Mesenchymal stem cell (in vitro differentiated cells and primary cell): ENCODE data around the gene CAMK1D.

Experiments used
- DNase-seq: peaks from one replicate; pipeline ENCODE4 v3.0.0-alpha.2; 2013
- H2AFZ ChIP-seq: one replicate; pipeline ENCODE4 v1.6.1; 2013; ENCODE audit warnings: low read depth, mild to moderate bottlenecking, control low read depth, inconsistent platforms, low read length, moderate library complexity
- H2AK5ac ChIP-seq: 2 replicates; pipeline ENCODE4 v1.6.1; 2013; ENCODE audit warnings: low read length, moderate library complexity, mild to moderate bottlenecking, inconsistent platforms; ENCODE audit not compliant: severe bottlenecking
- H2BK120ac ChIP-seq: one replicate; pipeline ENCODE4 v1.6.1; 2013; ENCODE audit warnings: low read depth, mild to moderate bottlenecking, inconsistent platforms, low read length, moderate library complexity
- H2BK12ac ChIP-seq, 2 experiments: one replicate each; pipeline ENCODE4 v1.6.1; 2013; ENCODE audit warnings: inconsistent platforms in 2 of 2, low read length in 2 of 2, mild to moderate bottlenecking in 2 of 2, moderate library complexity in 2 of 2, control low read depth in 1 of 2
- H2BK15ac ChIP-seq: one replicate; pipeline ENCODE4 v1.6.1; 2013; ENCODE audit warnings: mild to moderate bottlenecking, low read depth, inconsistent platforms; ENCODE audit not compliant: poor library complexity, severe bottlenecking
- H2BK5ac ChIP-seq: 2 replicates; pipeline ENCODE4 v1.6.1; 2013; ENCODE audit warnings: low read depth, mild to moderate bottlenecking, low read length, control low read depth, inconsistent platforms; ENCODE audit not compliant: poor library complexity, severe bottlenecking
- H3K14ac ChIP-seq, 2 experiments: one replicate each; pipeline ENCODE4 v1.6.1; 2013; ENCODE audit warnings: inconsistent platforms in 2 of 2, low read length in 2 of 2, control low read depth in 1 of 2, mild to moderate bottlenecking in 1 of 2, moderate library complexity in 1 of 2
- H3K18ac ChIP-seq, 2 experiments: one replicate each; pipeline ENCODE4 v1.6.1; 2013; ENCODE audit warnings: inconsistent platforms in 2 of 2, low read length in 2 of 2, control low read depth in 1 of 2, low read depth in 1 of 2, mild to moderate bottlenecking in 1 of 2
- H3K23ac ChIP-seq, 2 experiments: one replicate each; pipeline ENCODE4 v1.6.1; 2013; ENCODE audit warnings: inconsistent platforms in 2 of 2, low read length in 2 of 2, mild to moderate bottlenecking in 2 of 2, moderate library complexity in 2 of 2, control low read depth in 1 of 2
- H3K27ac ChIP-seq: 2 replicates; pipeline ENCODE4 v1.5.1; 2013; ENCODE audit warnings: mild to moderate bottlenecking, moderate library complexity, low read length, control low read depth, inconsistent platforms; ENCODE audit not compliant: poor library complexity, severe bottlenecking
- H3K27me3 ChIP-seq, 2 experiments: 2 replicates each; pipeline versions ENCODE4 v1.6.1 to v1.7.0; 2013; ENCODE audit warnings: low read length in 2 of 2, mild to moderate bottlenecking in 2 of 2, moderate library complexity in 2 of 2, control low read depth in 1 of 2, inconsistent platforms in 1 of 2; ENCODE audit not compliant: control insufficient read depth in 1 of 2, insufficient read depth in 1 of 2
- H3K36me3 ChIP-seq, 2 experiments: 2 replicates each; pipeline versions ENCODE4 v1.6.1 to v1.7.0; 2013; ENCODE audit warnings: low read length in 2 of 2, control low read depth in 1 of 2, inconsistent platforms in 1 of 2, low read depth in 1 of 2, mild to moderate bottlenecking in 1 of 2; ENCODE audit not compliant: insufficient read depth in 2 of 2, control insufficient read depth in 1 of 2
- H3K4ac ChIP-seq, 2 experiments: one replicate each; pipeline ENCODE4 v1.6.1; 2013; ENCODE audit warnings: inconsistent platforms in 2 of 2, low read length in 2 of 2, mild to moderate bottlenecking in 2 of 2, moderate library complexity in 2 of 2, control low read depth in 1 of 2, low read depth in 1 of 2
- H3K4me1 ChIP-seq: 2 replicates; pipeline ENCODE4 v1.6.1; 2013; ENCODE audit warnings: low read depth, low read length, control low read depth; ENCODE audit not compliant: control insufficient read depth, insufficient read depth
- H3K4me2 ChIP-seq: 2 replicates; pipeline ENCODE4 v1.6.1; 2013; ENCODE audit warnings: low read length, mild to moderate bottlenecking, inconsistent platforms; ENCODE audit not compliant: poor library complexity, severe bottlenecking
- H3K4me3 ChIP-seq, 2 experiments: 2 replicates each; pipeline versions ENCODE4 v1.5.1 to v1.7.0; 2013; ENCODE audit warnings: low read length in 2 of 2, mild to moderate bottlenecking in 2 of 2, control low read depth in 1 of 2, low read depth in 1 of 2; ENCODE audit not compliant: insufficient read depth in 1 of 2
- H3K79me1 ChIP-seq: replicated peaks from 2 replicates; pipeline ENCODE4 v1.6.1; 2013; ENCODE audit warnings: mild to moderate bottlenecking, control low read depth, low read length, inconsistent platforms; ENCODE audit not compliant: poor library complexity, severe bottlenecking
- H3K9ac ChIP-seq: 2 replicates; pipeline ENCODE4 v1.7.0; 2013; ENCODE audit warnings: mild to moderate bottlenecking, low read length, moderate library complexity
- H3K9me3 ChIP-seq: 2 replicates; pipeline ENCODE4 v1.7.0; 2013; ENCODE audit warnings: mild to moderate bottlenecking, low read length; ENCODE audit not compliant: control insufficient read depth
- H4K8ac ChIP-seq: one replicate; pipeline ENCODE4 v1.6.1; 2013; ENCODE audit warnings: inconsistent platforms, mild to moderate bottlenecking, low read length, moderate library complexity
- H4K91ac ChIP-seq: one replicate; pipeline ENCODE4 v1.6.1; 2013; ENCODE audit warnings: mild to moderate bottlenecking, low read length, inconsistent platforms
- WGBS: methylation state at CpG from one replicate; pipeline ENCODE4 v1.1.7; 2013; ENCODE audit warnings: mixed read lengths; 5-methylcytosine and 5-hydroxymethylcytosine counted together

Gene CAMK1D

GRCh38 chr10:12665501-12665900, 316.2 kb downstream of the CAMK1D start:
- no peak overlapping the region for H4K8ac ChIP-seq
- H3K4me3 ChIP-seq, result no peak overlapping the region
- H3K36me3 ChIP-seq, result peaks cover 4 to 8% of the 10 kb centered on the region in 2 experiments
- H2AFZ ChIP-seq, result no peak overlapping the region
- peaks cover 4% of the 10 kb centered on the region for H3K9me3 ChIP-seq
- no peak overlapping the region for H3K27ac ChIP-seq
- H3K4me2 ChIP-seq, result no peak overlapping the region
- H3K4me1 ChIP-seq, result no peaks in the 10 kb centered on the region
- no peak overlapping the region for H2BK5ac ChIP-seq
- no peak overlapping the region for H3K18ac ChIP-seq
- no peak for DNase-seq
- H3K23ac ChIP-seq, result no peak overlapping the region
- H3K14ac ChIP-seq, result no peak overlapping the region
- H3K9ac ChIP-seq, result no peak overlapping the region
- no peak overlapping the region for H2BK12ac ChIP-seq
- H2AK5ac ChIP-seq, result no peak overlapping the region
- H2BK120ac ChIP-seq, result no peak overlapping the region
- no peak overlapping the region for H4K91ac ChIP-seq
- no peak overlapping the region for H3K4ac ChIP-seq
- 78% methylated on average over 7 of the region's 7 CpGs for WGBS
- peaks cover 18% of the 10 kb centered on the region for H3K79me1 ChIP-seq
- H3K27me3 ChIP-seq, result no peaks in the 10 kb centered on the region
- no peak overlapping the region for H2BK15ac ChIP-seq

GRCh38 chr10:12667052-12667451, 317.7 kb downstream of the CAMK1D start:
- DNase-seq, result no peak
- H2AFZ ChIP-seq, result no peak overlapping the region
- peaks cover 16% of the 10 kb centered on the region for H3K79me1 ChIP-seq
- 71% methylated on average over 1 of the region's 3 CpGs for WGBS
- no peak overlapping the region for H2BK5ac ChIP-seq
- H2AK5ac ChIP-seq, result no peak overlapping the region
- H3K27ac ChIP-seq, result no peak overlapping the region
- H3K14ac ChIP-seq, result no peak overlapping the region
- H2BK120ac ChIP-seq, result no peak overlapping the region
- peaks cover 4 to 8% of the 10 kb centered on the region in 2 experiments for H3K36me3 ChIP-seq
- no peak overlapping the region for H3K23ac ChIP-seq
- no peak overlapping the region for H2BK15ac ChIP-seq
- no peak overlapping the region for H3K4me3 ChIP-seq
- H3K4me2 ChIP-seq, result no peak overlapping the region
- H4K8ac ChIP-seq, result no peak overlapping the region
- no peaks in the 10 kb centered on the region for H3K27me3 ChIP-seq
- peaks cover 4% of the 10 kb centered on the region for H3K9me3 ChIP-seq
- H2BK12ac ChIP-seq, result no peak overlapping the region
- H4K91ac ChIP-seq, result no peak overlapping the region
- no peaks in the 10 kb centered on the region for H3K4me1 ChIP-seq
- H3K4ac ChIP-seq, result no peak overlapping the region
- no peak overlapping the region for H3K9ac ChIP-seq
- H3K18ac ChIP-seq, result no peak overlapping the region

GRCh38 chr10:12668634-12669033, 319.3 kb downstream of the CAMK1D start:
- Histone ChIP-seq H3K27ac (no peak overlapping the region), H3K4me3 (no peak overlapping the region), H2BK120ac (no peak overlapping the region), H3K36me3 (peaks cover 4 to 8% of the 10 kb centered on the region in 2 experiments), H3K27me3 (no peaks in the 10 kb centered on the region), H4K91ac (no peak overlapping the region), H4K8ac (no peak overlapping the region), H3K4me2 (no peak overlapping the region), H2BK5ac (no peak overlapping the region), H3K4me1 (no peaks in the 10 kb centered on the region), H3K9ac (no peak overlapping the region), H2AK5ac (no peak overlapping the region), H3K9me3 (peaks cover 4% of the 10 kb centered on the region), H3K14ac (no peak overlapping the region), H2AFZ (no peak overlapping the region), H3K79me1 (peaks cover 17% of the 10 kb centered on the region), H2BK15ac (no peak overlapping the region), H3K4ac (no peak overlapping the region), H3K18ac (no peak overlapping the region), H2BK12ac (no peak overlapping the region), H3K23ac (no peak overlapping the region)
- no peak for DNase-seq
- 93% methylated on average over 6 of the region's 6 CpGs for WGBS

GRCh38 chr10:12670004-12670403, 320.7 kb downstream of the CAMK1D start:
- DNase-seq, result no peak
- no peaks in the 10 kb centered on the region for H3K4me1 ChIP-seq

More at GRCh38 chr10:12670004-12670403, 320.7 kb downstream of the CAMK1D start:
- Histone ChIP-seq H3K4me3 (no peak overlapping the region), H2BK12ac (no peak overlapping the region), H3K4me2 (no peak overlapping the region), H2BK120ac (no peak overlapping the region), H2BK15ac (no peak overlapping the region), H3K18ac (no peak overlapping the region), H3K4ac (no peak overlapping the region), H3K27ac (no peak overlapping the region), H3K9me3 (peaks cover 4% of the 10 kb centered on the region), H4K91ac (no peak overlapping the region), H3K14ac (no peak overlapping the region), H2AFZ (no peak overlapping the region), H2BK5ac (no peak overlapping the region), H4K8ac (no peak overlapping the region), H3K23ac (no peak overlapping the region), H2AK5ac (no peak overlapping the region), H3K9ac (no peak overlapping the region), H3K79me1 (peaks cover 23% of the 10 kb centered on the region), H3K27me3 (no peaks in the 10 kb centered on the region), H3K36me3 (peaks cover 4 to 8% of the 10 kb centered on the region in 2 experiments)
- WGBS, result 95% methylated on average over 4 of the region's 7 CpGs
